Erythroblast (primary cell): Measurements from ENCODE around the gene HSD17B14.
"Not testable (repeated sequence)": the region's sequence is repeated elsewhere in the genome, so short reads cannot be mapped to it uniquely, and the experiment has no call there.

Source experiments
- DNase-seq, 2 experiments: peaks; one replicate each; lab custom pipeline; 2025; lab: John Stamatoyannopoulos, UW
- GATA1 ChIP-seq: IDR thresholded peaks from 2 replicates; pipeline ENCODE4 v1.6.1; 2011; ENCODE audit warnings: low read depth, mild to moderate bottlenecking, control low read depth, low read length, moderate library complexity
- POLR2A ChIP-seq: IDR thresholded peaks from 2 replicates; pipeline ENCODE4 v1.6.1; 2011; ENCODE audit warnings: mild to moderate bottlenecking, low read length

HSD17B14 gene

DNA sequence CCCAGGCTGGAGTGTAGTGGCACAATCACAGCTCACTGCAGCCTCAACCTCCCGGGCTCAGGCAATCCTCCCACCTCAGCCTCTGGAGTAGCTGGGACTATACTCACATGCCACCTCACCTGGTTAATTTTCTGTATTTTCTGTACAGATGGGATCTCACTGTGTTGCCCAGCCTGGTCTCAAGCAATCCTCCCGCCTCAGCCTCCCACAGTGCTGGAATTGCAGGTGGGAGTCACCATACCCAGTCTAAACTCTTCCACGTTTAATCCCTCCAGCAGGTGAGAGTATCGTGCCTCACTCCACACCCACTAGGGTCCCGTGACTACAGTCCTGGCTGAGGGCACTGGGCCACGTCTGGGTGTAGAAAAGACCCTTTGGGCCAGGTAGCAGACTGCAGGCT is 42.0 kb downstream of the HSD17B14 start:
- TF ChIP-seq GATA1 = no peak
- TF ChIP-seq POLR2A = no peak

GRCh38 chr19:48793271-48793670 is 43.0 kb downstream of the HSD17B14 start:
- TF ChIP-seq GATA1 (no peak), POLR2A (no peak)
- no peak for DNase-seq

More for the DNA sequence above, 42.0 kb downstream of the HSD17B14 start:
- no peak for DNase-seq

- DNase-seq = not testable (repeated sequence)
Measured at GRCh38 chr19:48787331-48787730, 49.0 kb downstream of the HSD17B14 start.

DNA sequence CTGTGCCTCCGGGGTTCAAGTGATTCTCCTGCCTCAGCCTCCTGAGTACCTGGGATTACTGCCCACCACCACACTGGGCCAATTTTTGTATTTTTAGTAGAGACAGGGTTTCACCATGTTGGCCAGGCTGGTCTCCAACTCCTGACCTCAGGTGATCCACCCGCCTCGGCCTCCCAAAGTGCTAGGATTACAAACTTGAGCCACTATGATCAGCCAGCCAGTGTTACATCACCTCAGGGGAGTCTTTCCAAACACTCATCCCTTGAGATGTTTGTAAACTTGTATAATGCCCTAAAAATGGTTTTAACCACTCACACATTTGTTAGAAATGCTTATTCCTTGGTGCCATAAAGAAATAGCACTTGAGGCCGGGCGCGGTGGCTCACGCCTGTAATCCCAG is 49.9 kb downstream of the HSD17B14 start:
- not testable (repeated sequence) for DNase-seq

DNA sequence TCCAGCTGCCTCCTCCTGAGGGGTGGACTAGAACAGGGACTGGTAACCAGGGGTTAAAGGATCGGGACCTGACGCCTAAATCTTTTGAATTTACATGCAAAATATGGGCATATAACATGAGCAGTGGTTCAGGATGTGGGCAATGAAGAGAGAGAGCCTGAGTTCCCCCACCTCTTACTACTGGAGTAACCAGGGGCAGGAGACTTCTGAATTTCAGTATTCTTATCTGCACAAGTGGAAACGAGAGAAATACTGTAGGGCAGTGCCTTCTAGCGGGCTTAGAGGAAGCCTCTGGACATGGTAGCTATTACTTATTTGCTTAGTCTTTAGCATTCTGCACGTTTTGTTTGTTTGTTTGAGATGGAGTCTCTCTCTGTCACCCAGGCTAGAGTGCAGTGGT is 51.8 kb downstream of the HSD17B14 start:
- no peak for TF ChIP-seq GATA1
- TF ChIP-seq POLR2A = no peak
- DNase-seq = peak in 1 of 2 experiments; percentile 66

DNA sequence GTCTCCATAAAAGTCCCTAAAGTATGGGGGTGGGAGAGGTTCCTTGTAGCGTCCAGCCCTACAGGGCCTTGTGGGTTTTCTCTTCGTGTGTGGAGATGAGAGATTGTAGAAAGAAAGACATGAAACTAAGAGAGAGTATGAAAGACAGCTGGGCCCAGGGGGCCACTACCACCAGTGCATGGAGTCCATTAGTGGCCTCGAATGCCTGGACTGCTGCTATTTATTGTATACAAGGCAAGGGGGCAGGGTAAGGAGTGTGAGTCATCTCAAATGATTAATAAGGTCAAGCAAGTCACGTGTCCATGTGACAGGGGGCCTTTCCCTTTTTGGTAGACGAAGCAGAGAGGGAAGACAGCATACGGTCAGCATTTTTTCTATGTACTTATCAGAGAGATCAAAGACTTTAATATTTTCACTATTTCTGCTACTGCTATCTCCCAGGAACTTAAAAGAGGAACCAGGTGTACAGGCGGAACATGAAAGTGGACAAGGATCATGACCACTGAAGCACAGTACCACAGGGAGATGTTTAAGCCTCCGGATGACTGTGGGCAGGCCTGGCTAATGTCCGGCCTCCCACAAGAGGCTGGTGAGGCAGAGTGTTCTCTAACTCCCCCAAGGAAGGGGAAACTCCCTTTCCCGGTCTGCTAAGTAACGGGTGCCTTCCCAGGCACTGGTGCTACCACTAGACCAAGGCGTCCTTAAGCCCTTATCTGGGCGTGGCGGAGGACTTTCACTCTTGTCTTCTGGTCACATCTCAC is 55.5 kb downstream of the HSD17B14 start:
- TF ChIP-seq GATA1 (no peak), POLR2A (no peak)
- peak; percentile 82 to 83 for DNase-seq

- TF ChIP-seq POLR2A = no peak
- TF ChIP-seq GATA1 = no peak
- no peak for DNase-seq
Measured at GRCh38 chr19:48779636-48780035, 56.7 kb downstream of the HSD17B14 start.

GRCh38 chr19:48777720-48778119 is 58.6 kb downstream of the HSD17B14 start:
- no peak for DNase-seq
- TF ChIP-seq POLR2A (no peak), GATA1 (no peak)

DNA sequence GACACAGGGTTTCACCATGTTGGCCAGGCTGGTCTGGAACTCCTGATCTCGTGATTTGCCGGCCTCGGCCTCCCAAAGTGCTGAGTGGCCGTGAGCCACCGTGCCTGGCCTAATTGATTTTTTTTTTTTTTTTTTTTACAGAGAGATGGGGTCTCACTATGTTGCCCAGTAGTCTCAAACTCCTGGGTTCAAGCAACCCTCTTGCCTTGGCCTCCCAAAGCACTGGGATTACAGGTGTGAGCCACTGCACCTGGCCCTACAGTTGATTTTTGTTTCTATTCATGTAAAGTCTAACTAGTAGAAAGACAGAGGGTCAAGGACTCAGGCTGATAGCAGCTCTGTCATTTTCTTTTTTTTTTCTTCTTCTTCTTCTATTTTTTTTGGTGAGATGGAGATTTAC is 59.2 kb downstream of the HSD17B14 start:
- TF ChIP-seq POLR2A = no peak
- no peak for DNase-seq

- DNase-seq = no peak
- TF ChIP-seq GATA1 (no peak), POLR2A (no peak)
Measured at GRCh38 chr19:48772503-48772953, 63.8 kb downstream of the HSD17B14 start.

DNA sequence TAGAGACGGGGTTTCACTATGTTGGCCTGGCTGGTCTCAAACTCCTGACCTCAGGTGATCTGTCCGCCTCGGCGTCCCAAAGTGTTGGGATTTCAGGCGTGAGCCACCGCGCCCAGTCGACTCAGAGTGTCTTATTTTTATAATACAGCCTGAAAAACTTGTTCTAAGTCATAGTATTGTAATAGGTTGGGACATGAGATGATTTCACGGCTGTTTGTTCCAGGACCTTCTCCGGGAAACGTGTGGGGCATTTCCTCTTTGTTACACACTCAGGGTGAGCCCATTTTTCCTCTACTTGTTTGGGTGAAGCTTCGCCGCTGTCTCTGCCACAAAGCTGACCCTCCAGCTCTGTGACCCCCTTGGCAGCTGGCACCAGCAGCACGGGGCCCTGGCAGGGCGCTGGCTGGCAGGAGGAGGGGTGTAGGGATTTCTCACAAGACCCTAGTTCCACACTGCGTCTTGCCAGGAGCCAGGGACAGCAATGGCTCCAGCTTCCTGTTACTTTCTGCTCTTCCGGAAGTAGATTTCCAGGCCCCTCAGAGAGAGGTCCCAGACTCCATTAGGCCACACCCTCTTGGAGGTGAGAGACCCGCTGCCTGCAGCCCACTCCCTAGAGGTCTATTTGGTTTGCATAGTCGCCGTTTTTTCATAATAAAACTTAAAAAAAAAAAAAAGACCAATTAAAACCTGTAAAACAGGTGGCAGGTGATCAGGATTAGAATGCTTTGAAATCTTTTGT is 65.4 kb downstream of the HSD17B14 start:
- DNase-seq = no peak
- TF ChIP-seq GATA1 (no peak), POLR2A (no peak)

DNA sequence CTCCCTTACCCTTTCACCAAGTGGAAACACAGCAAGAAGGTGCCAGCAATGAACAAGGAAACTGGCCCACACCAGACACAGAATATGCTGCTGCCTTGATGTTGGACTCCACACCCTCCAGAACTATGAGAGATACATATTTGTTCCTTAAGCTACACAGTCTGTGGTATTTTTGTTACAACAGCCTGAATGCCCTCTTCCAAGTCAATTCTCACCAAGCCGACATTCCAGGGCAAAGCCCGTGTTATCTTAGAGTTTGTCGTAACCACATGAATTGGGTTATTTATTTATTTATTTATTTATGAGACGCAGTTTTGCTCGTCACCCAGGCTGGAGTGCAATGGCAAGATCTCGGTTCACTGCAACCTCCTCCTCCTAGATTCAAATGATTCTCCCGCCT is 66.0 kb downstream of the HSD17B14 start:
- no peak for TF ChIP-seq GATA1
- no peak for TF ChIP-seq POLR2A
- no peak for DNase-seq

DNA sequence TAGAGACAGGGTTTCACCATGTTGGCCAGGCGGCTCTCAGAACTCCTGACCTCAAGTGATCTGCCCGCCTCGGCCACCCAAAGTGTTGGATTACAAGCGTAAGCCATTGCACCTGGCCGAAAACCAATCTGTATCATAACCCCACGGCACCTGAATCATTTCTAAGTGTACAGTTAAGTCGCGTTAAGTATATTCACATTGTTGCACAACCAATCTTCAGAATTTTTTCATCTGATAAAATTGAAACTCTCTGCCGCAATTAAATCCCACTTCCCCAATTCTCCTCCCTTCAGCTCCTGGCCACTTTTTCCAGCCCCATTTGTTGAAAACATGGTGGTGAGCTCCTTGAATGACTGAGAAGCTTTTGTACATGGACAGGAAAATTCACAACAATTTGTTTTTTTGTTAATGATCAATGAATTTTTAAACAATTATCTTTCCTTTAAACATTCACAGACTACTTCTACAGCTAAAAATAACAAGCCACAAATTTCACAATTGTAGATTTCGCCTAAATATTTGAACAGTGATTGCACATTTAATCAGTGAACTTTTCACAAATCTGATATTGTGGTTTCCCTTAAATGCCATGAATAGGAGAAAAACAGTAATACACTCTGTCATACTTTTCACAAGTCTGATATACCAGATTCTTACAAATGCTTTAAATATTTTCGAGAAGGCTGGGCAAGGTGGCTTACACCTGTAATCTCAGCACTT is 67.1 kb downstream of the HSD17B14 start:
- no peak for DNase-seq
- TF ChIP-seq GATA1 (no peak), POLR2A (no peak)

DNA sequence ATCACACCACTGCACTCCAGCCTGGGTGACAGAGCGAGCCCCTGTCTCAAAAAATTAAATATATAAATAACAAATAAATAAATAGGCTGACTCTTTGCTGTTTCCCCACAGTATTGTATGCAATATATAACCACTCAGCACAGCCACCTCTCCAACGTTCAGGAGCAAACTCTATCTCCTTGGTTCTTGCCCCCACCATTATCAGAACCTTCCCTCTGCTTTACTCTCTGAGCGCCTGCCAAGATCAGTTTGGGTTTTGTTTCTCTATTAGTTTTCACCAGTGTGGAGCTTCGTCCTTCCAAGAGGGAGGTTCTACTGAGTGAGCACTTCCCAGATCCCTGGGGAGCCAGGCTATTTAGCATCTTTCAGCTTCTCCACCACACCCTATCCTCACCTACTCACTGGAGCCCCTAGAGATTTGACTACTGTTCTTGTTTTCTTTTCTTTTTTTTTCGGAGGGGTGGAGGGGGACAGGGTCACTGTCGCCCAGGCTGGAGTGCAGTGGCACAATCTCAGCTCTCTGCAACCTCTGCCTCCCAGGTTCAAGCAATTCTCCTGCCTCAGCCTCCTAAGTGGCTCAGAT is 68.0 kb downstream of the HSD17B14 start:
- DNase-seq = peak; percentile 69 to 76

- peak; percentile 80 to 90 for DNase-seq
Measured at GRCh38 chr19:48765816-48766215, 70.5 kb downstream of the HSD17B14 start.
